Neural cell (in vitro differentiated cells): ENCODE measurements around the gene CDK8.

ENCODE experiments used
- EP300 ChIP-seq: fragments of 450-650 bp; conservative IDR thresholded peaks from 2 replicates; pipeline ENCODE4 v1.6.1; 2014; ENCODE audit warnings: antibody characterized with exemption, mild to moderate bottlenecking, moderate library complexity; ENCODE audit not compliant: poor library complexity, severe bottlenecking
- POLR2AphosphoS5 ChIP-seq: IDR thresholded peaks from 2 replicates; pipeline ENCODE4 v1.6.1; 2012
- TF ChIP-seq, protein P1 (sequence below): IDR thresholded peaks from 2 replicates; pipeline ENCODE4 v1.6.1; 2012; ENCODE audit warnings: borderline replicate concordance
- TF ChIP-seq, protein P2 (sequence below): fragments of 450-650 bp; IDR thresholded peaks from 2 replicates; pipeline ENCODE4 v1.5.1; 2014; ENCODE audit warnings: antibody characterized with exemption, mild to moderate bottlenecking, moderate library complexity; ENCODE audit not compliant: poor library complexity, severe bottlenecking

DNA sequence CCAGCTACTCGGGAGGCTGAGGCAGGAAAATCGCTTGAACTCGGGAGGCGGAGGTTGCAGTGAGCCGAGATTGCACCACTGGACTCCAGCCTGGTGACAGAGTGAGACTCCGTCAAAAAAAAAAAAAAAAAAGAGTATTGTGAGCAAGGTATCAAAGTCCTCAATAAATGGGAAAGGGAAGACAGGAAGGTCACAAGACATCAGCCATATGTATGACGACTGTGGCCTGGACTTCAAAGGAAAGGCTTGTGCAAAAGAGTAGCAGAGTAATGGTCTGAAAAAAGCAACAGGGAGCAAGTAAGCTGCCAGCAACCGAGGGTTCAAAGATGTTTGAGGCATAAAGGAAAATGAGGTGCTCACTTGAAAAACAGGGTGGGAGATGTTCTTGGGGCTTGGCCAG is 187.5 kb downstream of the CDK8 start:
- TF ChIP-seq, protein P1, sequence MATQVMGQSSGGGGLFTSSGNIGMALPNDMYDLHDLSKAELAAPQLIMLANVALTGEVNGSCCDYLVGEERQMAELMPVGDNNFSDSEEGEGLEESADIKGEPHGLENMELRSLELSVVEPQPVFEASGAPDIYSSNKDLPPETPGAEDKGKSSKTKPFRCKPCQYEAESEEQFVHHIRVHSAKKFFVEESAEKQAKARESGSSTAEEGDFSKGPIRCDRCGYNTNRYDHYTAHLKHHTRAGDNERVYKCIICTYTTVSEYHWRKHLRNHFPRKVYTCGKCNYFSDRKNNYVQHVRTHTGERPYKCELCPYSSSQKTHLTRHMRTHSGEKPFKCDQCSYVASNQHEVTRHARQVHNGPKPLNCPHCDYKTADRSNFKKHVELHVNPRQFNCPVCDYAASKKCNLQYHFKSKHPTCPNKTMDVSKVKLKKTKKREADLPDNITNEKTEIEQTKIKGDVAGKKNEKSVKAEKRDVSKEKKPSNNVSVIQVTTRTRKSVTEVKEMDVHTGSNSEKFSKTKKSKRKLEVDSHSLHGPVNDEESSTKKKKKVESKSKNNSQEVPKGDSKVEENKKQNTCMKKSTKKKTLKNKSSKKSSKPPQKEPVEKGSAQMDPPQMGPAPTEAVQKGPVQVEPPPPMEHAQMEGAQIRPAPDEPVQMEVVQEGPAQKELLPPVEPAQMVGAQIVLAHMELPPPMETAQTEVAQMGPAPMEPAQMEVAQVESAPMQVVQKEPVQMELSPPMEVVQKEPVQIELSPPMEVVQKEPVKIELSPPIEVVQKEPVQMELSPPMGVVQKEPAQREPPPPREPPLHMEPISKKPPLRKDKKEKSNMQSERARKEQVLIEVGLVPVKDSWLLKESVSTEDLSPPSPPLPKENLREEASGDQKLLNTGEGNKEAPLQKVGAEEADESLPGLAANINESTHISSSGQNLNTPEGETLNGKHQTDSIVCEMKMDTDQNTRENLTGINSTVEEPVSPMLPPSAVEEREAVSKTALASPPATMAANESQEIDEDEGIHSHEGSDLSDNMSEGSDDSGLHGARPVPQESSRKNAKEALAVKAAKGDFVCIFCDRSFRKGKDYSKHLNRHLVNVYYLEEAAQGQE, result no peak
- TF ChIP-seq, protein P2, sequence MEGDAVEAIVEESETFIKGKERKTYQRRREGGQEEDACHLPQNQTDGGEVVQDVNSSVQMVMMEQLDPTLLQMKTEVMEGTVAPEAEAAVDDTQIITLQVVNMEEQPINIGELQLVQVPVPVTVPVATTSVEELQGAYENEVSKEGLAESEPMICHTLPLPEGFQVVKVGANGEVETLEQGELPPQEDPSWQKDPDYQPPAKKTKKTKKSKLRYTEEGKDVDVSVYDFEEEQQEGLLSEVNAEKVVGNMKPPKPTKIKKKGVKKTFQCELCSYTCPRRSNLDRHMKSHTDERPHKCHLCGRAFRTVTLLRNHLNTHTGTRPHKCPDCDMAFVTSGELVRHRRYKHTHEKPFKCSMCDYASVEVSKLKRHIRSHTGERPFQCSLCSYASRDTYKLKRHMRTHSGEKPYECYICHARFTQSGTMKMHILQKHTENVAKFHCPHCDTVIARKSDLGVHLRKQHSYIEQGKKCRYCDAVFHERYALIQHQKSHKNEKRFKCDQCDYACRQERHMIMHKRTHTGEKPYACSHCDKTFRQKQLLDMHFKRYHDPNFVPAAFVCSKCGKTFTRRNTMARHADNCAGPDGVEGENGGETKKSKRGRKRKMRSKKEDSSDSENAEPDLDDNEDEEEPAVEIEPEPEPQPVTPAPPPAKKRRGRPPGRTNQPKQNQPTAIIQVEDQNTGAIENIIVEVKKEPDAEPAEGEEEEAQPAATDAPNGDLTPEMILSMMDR, result no peak
- TF ChIP-seq POLR2AphosphoS5, result no peak
- TF ChIP-seq EP300, result no peak
